ENCODE results near the gene HTT.

DNA sequence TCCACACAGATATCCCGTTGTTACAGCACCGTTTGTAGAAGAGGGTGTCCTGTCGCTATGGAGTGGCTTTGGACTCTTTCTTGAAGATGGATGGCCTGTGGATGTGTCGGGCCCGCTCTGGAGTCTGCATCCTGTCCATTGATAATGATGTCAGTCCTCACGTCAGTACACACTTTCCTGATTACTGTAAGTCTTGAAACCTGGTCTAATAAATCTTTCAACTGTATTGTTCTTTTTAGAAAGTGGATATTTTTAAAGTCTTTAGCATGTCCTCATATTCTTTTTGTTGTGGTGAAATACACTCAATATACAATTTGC is 189.4 kb downstream of the HTT start:
- TF ChIP-seq, protein P1, sequence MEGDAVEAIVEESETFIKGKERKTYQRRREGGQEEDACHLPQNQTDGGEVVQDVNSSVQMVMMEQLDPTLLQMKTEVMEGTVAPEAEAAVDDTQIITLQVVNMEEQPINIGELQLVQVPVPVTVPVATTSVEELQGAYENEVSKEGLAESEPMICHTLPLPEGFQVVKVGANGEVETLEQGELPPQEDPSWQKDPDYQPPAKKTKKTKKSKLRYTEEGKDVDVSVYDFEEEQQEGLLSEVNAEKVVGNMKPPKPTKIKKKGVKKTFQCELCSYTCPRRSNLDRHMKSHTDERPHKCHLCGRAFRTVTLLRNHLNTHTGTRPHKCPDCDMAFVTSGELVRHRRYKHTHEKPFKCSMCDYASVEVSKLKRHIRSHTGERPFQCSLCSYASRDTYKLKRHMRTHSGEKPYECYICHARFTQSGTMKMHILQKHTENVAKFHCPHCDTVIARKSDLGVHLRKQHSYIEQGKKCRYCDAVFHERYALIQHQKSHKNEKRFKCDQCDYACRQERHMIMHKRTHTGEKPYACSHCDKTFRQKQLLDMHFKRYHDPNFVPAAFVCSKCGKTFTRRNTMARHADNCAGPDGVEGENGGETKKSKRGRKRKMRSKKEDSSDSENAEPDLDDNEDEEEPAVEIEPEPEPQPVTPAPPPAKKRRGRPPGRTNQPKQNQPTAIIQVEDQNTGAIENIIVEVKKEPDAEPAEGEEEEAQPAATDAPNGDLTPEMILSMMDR (conservative IDR thresholded peaks at IDR 0.05; ENCODE audit: low read length): no peak
- TF ChIP-seq EZH2phosphoT487 (IDR thresholded peaks at IDR 0.05; ENCODE audit: borderline replicate concordance): no peak

Data from Loucy (cell line).